DND-41 (cell line): Measurements from ENCODE around the gene THBD.

Source experiments
- ATAC-seq: fragments of 200-7000 bp; cut with Tn5 transposase; 3 replicates; pipeline ENCODE4 v1.9.1; 2021; ENCODE audit warnings: low read depth; ENCODE audit not compliant: insufficient read depth
- DNase-seq: peaks from one replicate; pipeline ENCODE4 v3.0.0-alpha.2; 2020
- H2AFZ ChIP-seq: 2 replicates; pipeline ENCODE4 v1.6.0; 2012; ENCODE audit warnings: low read depth, low read length
- H3K27ac ChIP-seq: 2 replicates; pipeline ENCODE4 v1.5.1; 2012; ENCODE audit warnings: low read length, inconsistent platforms
- H3K27me3 ChIP-seq: fragments of 200-600 bp; sonication (generic); 2 replicates; pipeline ENCODE4 v1.6.0; 2012; ENCODE audit warnings: low read length, mild to moderate bottlenecking, inconsistent platforms; ENCODE audit not compliant: insufficient read depth, poor library complexity
- H3K36me3 ChIP-seq: 2 replicates; pipeline ENCODE4 v1.5.1; 2012; ENCODE audit warnings: low read length, inconsistent platforms; ENCODE audit not compliant: insufficient read depth
- H3K4me1 ChIP-seq: 2 replicates; pipeline ENCODE4 v1.5.1; 2012; ENCODE audit warnings: mild to moderate bottlenecking, low read length; ENCODE audit not compliant: insufficient read depth
- H3K4me2 ChIP-seq: 2 replicates; pipeline ENCODE4 v1.6.0; 2012; ENCODE audit warnings: mild to moderate bottlenecking, moderate library complexity, low read length, inconsistent platforms; ENCODE audit not compliant: insufficient read depth
- H3K4me3 ChIP-seq, 2 experiments: fragments of 200-600 bp in 1 of 2; shearing (Covaris generic) in 1 of 2; 2 replicates each; pipeline ENCODE4 v1.5.1; 2012 to 2016; ENCODE audit warnings: inconsistent platforms in 2 of 2, low read length in 2 of 2, mild to moderate bottlenecking in 2 of 2, low read depth in 1 of 2, moderate library complexity in 1 of 2
- H3K79me2 ChIP-seq: 2 replicates; pipeline ENCODE4 v1.6.0; 2012; ENCODE audit warnings: low read length, inconsistent platforms; ENCODE audit not compliant: insufficient read depth
- H3K9ac ChIP-seq: 2 replicates; pipeline ENCODE4 v1.6.0; 2012; ENCODE audit warnings: low read depth, mild to moderate bottlenecking, inconsistent platforms, low read length, moderate library complexity
- H3K9me3 ChIP-seq: 2 replicates; pipeline ENCODE4 v1.5.1; 2012; ENCODE audit warnings: low read length, moderate library complexity, mild to moderate bottlenecking, inconsistent platforms; ENCODE audit not compliant: insufficient read depth, severe bottlenecking
- H4K20me1 ChIP-seq: 2 replicates; pipeline ENCODE4 v1.6.0; 2012; ENCODE audit warnings: low read length; ENCODE audit not compliant: insufficient read depth
- CTCF ChIP-seq: IDR thresholded peaks from 2 replicates; pipeline ENCODE4 v1.5.1; 2012; ENCODE audit warnings: borderline replicate concordance, low read length, moderate library complexity, mild to moderate bottlenecking; ENCODE audit not compliant: poor library complexity, severe bottlenecking; ENCODE audit errors: extremely low read depth
- EZH2 ChIP-seq: IDR thresholded peaks from 3 replicates; pipeline ENCODE4 v1.6.1; 2012; ENCODE audit warnings: borderline replicate concordance, low read depth, mild to moderate bottlenecking, moderate library complexity, low read length, inconsistent platforms; ENCODE audit not compliant: severe bottlenecking

THBD gene

GRCh38 chr20:23034721-23035671 is 14.5 kb downstream of the THBD start, which contains the start of gene SSTR4:
Gene SSTR4, plus strand, starts transcription at chr20:23035312. Its CDS starts 172 bp downstream, at chr20:23035484.
- H3K4me2 ChIP-seq, result 0 out of 2 replicates have a peak within 1 kb of the TSS, but pooled peaks have one; percentile 33
- H3K4me3 ChIP-seq, result no peak within 1 kb of the TSS
- H3K9me3 ChIP-seq, result no peaks in the 10 kb centered on the region
- no peaks in the 10 kb centered on the region for H3K36me3 ChIP-seq
- peak within 1 kb of the TSS; percentile 51 for H3K27ac ChIP-seq
- H3K27me3 ChIP-seq, result no peaks in the 10 kb centered on the region
- DNase-seq (no peak), ATAC-seq (no peak)
- no peaks in the 10 kb centered on the region for H4K20me1 ChIP-seq
- H2AFZ ChIP-seq, result no peak within 1 kb of the TSS
- peaks cover 60% of the 10 kb centered on the region for H3K4me1 ChIP-seq
- no peak within 1 kb of the TSS for H3K9ac ChIP-seq
- TF ChIP-seq EZH2 (no peak), CTCF (no peak)
- H3K79me2 ChIP-seq, result no peaks in the 10 kb centered on the region

DNA sequence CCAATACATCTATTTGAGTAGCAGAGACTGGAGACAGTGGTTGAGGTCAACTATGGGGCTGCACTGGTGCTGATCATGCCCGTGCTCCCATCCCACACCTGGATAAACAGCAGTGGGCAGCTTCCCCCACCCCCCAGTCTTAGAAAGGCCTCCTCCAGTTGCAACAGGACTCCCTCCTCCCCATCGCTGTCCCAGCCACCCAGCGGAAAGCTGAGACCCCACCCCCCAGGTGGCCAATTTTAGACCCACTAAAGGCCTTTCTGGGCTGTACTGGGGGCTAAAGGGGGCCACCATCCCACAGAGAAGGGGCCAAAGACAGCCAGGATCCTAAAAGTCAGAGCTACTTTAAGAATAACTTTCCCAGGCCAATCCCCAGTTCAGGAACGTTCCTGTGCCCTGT is 15.6 kb downstream of the THBD start:
- no peak overlapping the region for H3K4me2 ChIP-seq
- peak overlapping the region; percentile 83; the same call in 1 of the 2 replicates for H3K27ac ChIP-seq
- no peak overlapping the region for H3K9ac ChIP-seq
- no peaks in the 10 kb centered on the region for H4K20me1 ChIP-seq
- H3K79me2 ChIP-seq, result no peaks in the 10 kb centered on the region
- H3K36me3 ChIP-seq, result no peaks in the 10 kb centered on the region
- H3K9me3 ChIP-seq, result no peaks in the 10 kb centered on the region
- ATAC-seq, result no peak
- TF ChIP-seq CTCF, result no peak
- TF ChIP-seq EZH2, result no peak
- no peak for DNase-seq
- H3K4me1 ChIP-seq, result peaks cover 60% of the 10 kb centered on the region
- H3K4me3 ChIP-seq, result no peak overlapping the region
- no peaks in the 10 kb centered on the region for H3K27me3 ChIP-seq
- H2AFZ ChIP-seq, result no peak overlapping the region

GRCh38 chr20:23032750-23033078 is 16.8 kb downstream of the THBD start:
- Histone ChIP-seq H3K79me2 (no peaks in the 10 kb centered on the region), H3K27ac (peak overlapping the region; percentile 83), H3K9me3 (no peaks in the 10 kb centered on the region), H3K4me1 (peaks cover 63% of the 10 kb centered on the region), H3K27me3 (no peaks in the 10 kb centered on the region), H3K9ac (peak overlapping the region; percentile 24; the same call in 1 of the 2 replicates), H4K20me1 (no peaks in the 10 kb centered on the region), H2AFZ (peak overlapping the region; percentile 58), H3K4me2 (no peak overlapping the region), H3K36me3 (no peaks in the 10 kb centered on the region), H3K4me3 (no peak overlapping the region)
- ATAC-seq, result peak; percentile 51
- DNase-seq, result peak; percentile 60
- TF ChIP-seq EZH2 (no peak), CTCF (no peak)
